ENCODE measurements around the gene LTB4R.

- no peak for TF ChIP-seq POLR2AphosphoS5 (IDR thresholded peaks at IDR 0.05)
- TF ChIP-seq, protein P1, sequence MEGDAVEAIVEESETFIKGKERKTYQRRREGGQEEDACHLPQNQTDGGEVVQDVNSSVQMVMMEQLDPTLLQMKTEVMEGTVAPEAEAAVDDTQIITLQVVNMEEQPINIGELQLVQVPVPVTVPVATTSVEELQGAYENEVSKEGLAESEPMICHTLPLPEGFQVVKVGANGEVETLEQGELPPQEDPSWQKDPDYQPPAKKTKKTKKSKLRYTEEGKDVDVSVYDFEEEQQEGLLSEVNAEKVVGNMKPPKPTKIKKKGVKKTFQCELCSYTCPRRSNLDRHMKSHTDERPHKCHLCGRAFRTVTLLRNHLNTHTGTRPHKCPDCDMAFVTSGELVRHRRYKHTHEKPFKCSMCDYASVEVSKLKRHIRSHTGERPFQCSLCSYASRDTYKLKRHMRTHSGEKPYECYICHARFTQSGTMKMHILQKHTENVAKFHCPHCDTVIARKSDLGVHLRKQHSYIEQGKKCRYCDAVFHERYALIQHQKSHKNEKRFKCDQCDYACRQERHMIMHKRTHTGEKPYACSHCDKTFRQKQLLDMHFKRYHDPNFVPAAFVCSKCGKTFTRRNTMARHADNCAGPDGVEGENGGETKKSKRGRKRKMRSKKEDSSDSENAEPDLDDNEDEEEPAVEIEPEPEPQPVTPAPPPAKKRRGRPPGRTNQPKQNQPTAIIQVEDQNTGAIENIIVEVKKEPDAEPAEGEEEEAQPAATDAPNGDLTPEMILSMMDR (IDR thresholded peaks at IDR 0.05; ENCODE audit: poor library complexity, severe bottlenecking) = no peak
- no peak for TF ChIP-seq TAF1 (IDR thresholded peaks at IDR 0.05; ENCODE audit: low read depth)
- no peak for TF ChIP-seq EZH2 (IDR thresholded peaks at IDR 0.05; ENCODE audit: borderline replicate concordance, insufficient read depth, low read length, poor library complexity, severe bottlenecking)
These were observed 51.1 kb downstream of the LTB4R start for GRCh38 chr14:24362241-24362960.
